ENCODE results near the gene VAT1.

VAT1 gene

GRCh38 chr17:42967925-42968324 lies 54.3 kb downstream of the VAT1 start:
- no peak for DNase-seq
